SK-N-SH (cell line): ENCODE measurements around the gene GCDH. TPM values are rescaled to one million over a fixed set of nuclear protein-coding genes. Genes with fewer than 3 reads are reported as not detected.

Experiments
- CTCF ChIA-PET: fragments of 300-600, 350-600 bp; formaldehyde crosslinking; extraction: SDS; loops from one replicate; lab custom pipeline; 2021; lab: Yijun Ruan, JAX
- POLR2A ChIA-PET: fragments of 350-600 bp; sonication (Branson Sonifier 250); formaldehyde crosslinking; extraction: SDS; loops from one replicate; lab custom pipeline; 2020; ENCODE audit warnings: antibody characterized with exemption, inconsistent platforms; lab: Yijun Ruan, JAX
- DNase-seq: peaks from one replicate; pipeline ENCODE4 v3.0.0; 2012
- H2AFZ ChIP-seq: fragments of 200-600 bp; sonication (generic); 2 replicates; pipeline ENCODE4 v1.8.1; 2016; ENCODE audit warnings: antibody characterized with exemption, mild to moderate bottlenecking, low read depth
- H3F3A ChIP-seq: fragments of 200-600 bp; sonication (generic); replicated peaks from 2 replicates; pipeline ENCODE3; 2016; ENCODE audit warnings: antibody characterized with exemption, mild to moderate bottlenecking; ENCODE audit not compliant: insufficient read depth
- H3K27ac ChIP-seq, 2 experiments: fragments of 200-500 bp in 1 of 2; fragments of 200-600 bp in 1 of 2; sonication (Bioruptor generic) in 1 of 2; sonication (generic), shearing (Covaris generic) in 1 of 2; 2 replicates each; pipeline versions ENCODE4 v1.5.1 to v1.6.1; 2014 to 2016; ENCODE audit warnings: low read depth in 2 of 2, inconsistent platforms in 1 of 2, low read length in 1 of 2, mild to moderate bottlenecking in 1 of 2, mixed read lengths in 1 of 2
- H3K27me3 ChIP-seq: fragments of 200-600 bp; sonication (generic), shearing (Covaris generic); 2 replicates; pipeline ENCODE4 v1.6.1; 2016; ENCODE audit warnings: mixed run types; ENCODE audit not compliant: insufficient read depth
- H3K36me3 ChIP-seq, 2 experiments: fragments of 200-500 bp in 1 of 2; fragments of 200-600 bp in 1 of 2; sonication (Bioruptor generic) in 1 of 2; sonication (generic) in 1 of 2; replicated peaks in 1 of 2; 2 replicates each; pipeline versions ENCODE3 to v1.5.1; 2014 to 2016; ENCODE audit warnings: low read length in 1 of 2, mild to moderate bottlenecking in 1 of 2; ENCODE audit not compliant: insufficient read depth in 2 of 2, control insufficient read depth in 1 of 2
- H3K4me1 ChIP-seq, 2 experiments: fragments of 200-500 bp in 1 of 2; fragments of 200-600 bp in 1 of 2; sonication (Bioruptor generic) in 1 of 2; sonication (generic), shearing (Covaris generic) in 1 of 2; 2 replicates each; pipeline versions ENCODE4 v1.5.1 to v1.6.1; 2014 to 2016; ENCODE audit warnings: low read depth in 1 of 2, low read length in 1 of 2, mixed run types in 1 of 2; ENCODE audit not compliant: insufficient read depth in 2 of 2, control insufficient read depth in 1 of 2
- H3K4me2 ChIP-seq: fragments of 200-600 bp; sonication (generic), shearing (Covaris generic); 2 replicates; pipeline ENCODE4 v1.6.1; 2017; ENCODE audit warnings: mixed run types
- H3K4me3 ChIP-seq, 2 experiments: fragments of 200-500 bp in 1 of 2; fragments of 200-600 bp in 1 of 2; sonication (Bioruptor generic) in 1 of 2; sonication (generic), shearing (Covaris generic) in 1 of 2; 2 replicates each; pipeline versions ENCODE4 v1.5.1 to v1.8.1; 2014 to 2016; ENCODE audit warnings: low read depth in 2 of 2, inconsistent platforms in 1 of 2, low read length in 1 of 2, mild to moderate bottlenecking in 1 of 2, mixed read lengths in 1 of 2, moderate library complexity in 1 of 2
- H3K79me2 ChIP-seq: fragments of 200-600 bp; sonication (generic); 2 replicates; pipeline ENCODE4 v1.8.1; 2017; ENCODE audit warnings: mild to moderate bottlenecking; ENCODE audit not compliant: insufficient read depth
- H3K9ac ChIP-seq: fragments of 200-600 bp; sonication (generic); 2 replicates; pipeline ENCODE4 v1.6.1; 2017; ENCODE audit warnings: mixed run types
- H3K9me2 ChIP-seq: fragments of 200-600 bp; sonication (generic); 2 replicates; pipeline ENCODE4 v1.6.1; 2017; ENCODE audit warnings: mixed run types
- H3K9me3 ChIP-seq: fragments of 200-600 bp; sonication (generic); 2 replicates; pipeline ENCODE4 v1.6.1; 2017; ENCODE audit warnings: mixed run types, mild to moderate bottlenecking, moderate library complexity
- H4K20me1 ChIP-seq: fragments of 200-600 bp; sonication (generic); 2 replicates; pipeline ENCODE4 v1.6.1; 2017; ENCODE audit warnings: mild to moderate bottlenecking, mixed run types; ENCODE audit not compliant: insufficient read depth
- CHD2 ChIP-seq: fragments of 150-350 bp; IDR thresholded peaks from 2 replicates; pipeline ENCODE4 v1.6.1; 2018; ENCODE audit warnings: low read length; ENCODE audit not compliant: partially characterized antibody
- ELF1 ChIP-seq: IDR thresholded peaks from 2 replicates; pipeline ENCODE4 v1.4.0; 2012
- EP300 ChIP-seq, 2 experiments: IDR thresholded peaks; 2 replicates each; pipeline versions ENCODE4 v1.4.0 to v1.6.1; 2012; ENCODE audit warnings: borderline replicate concordance in 1 of 2, low read depth in 1 of 2, low read length in 1 of 2
- EZH2phosphoT487 ChIP-seq: fragments of 200-600 bp; sonication (generic); IDR thresholded peaks from 2 replicates; pipeline ENCODE4 v1.6.1; 2017; ENCODE audit warnings: low read depth, mixed run types, mild to moderate bottlenecking, antibody characterized with exemption, moderate library complexity, borderline replicate concordance
- FOSL2 ChIP-seq: IDR thresholded peaks from 2 replicates; pipeline ENCODE4 v1.4.0; 2012; ENCODE audit warnings: low read depth, mild to moderate bottlenecking, moderate library complexity, borderline replicate concordance
- FOXJ3 ChIP-seq: sonication (generic); formaldehyde crosslinking; IDR thresholded peaks from 2 replicates; pipeline ENCODE4 v1.5.1; 2020; ENCODE audit warnings: mild to moderate bottlenecking, missing genetic modification reagents
- GABPA ChIP-seq: IDR thresholded peaks from 2 replicates; pipeline ENCODE4 v1.4.0; 2012; ENCODE audit warnings: low read depth, mild to moderate bottlenecking
- GATA2 ChIP-seq: sonication (generic); formaldehyde crosslinking; IDR thresholded peaks from 2 replicates; pipeline ENCODE4 v1.5.0; 2020; ENCODE audit warnings: mild to moderate bottlenecking, missing genetic modification reagents
- IRF3 ChIP-seq: fragments of 150-350 bp; IDR thresholded peaks from 2 replicates; pipeline ENCODE4 v1.6.1; 2016; ENCODE audit warnings: mild to moderate bottlenecking, low read depth, low read length
- MXI1 ChIP-seq: IDR thresholded peaks from 2 replicates; pipeline ENCODE4 v1.6.1; 2012; ENCODE audit warnings: mild to moderate bottlenecking, low read depth, low read length, improper control_type of control experiment
- POLR2AphosphoS5 ChIP-seq: IDR thresholded peaks from 2 replicates; pipeline ENCODE4 v1.6.1; 2012; ENCODE audit warnings: low read depth, low read length
- RAD21 ChIP-seq: IDR thresholded peaks from 2 replicates; pipeline ENCODE4 v1.6.1; 2012; ENCODE audit warnings: mild to moderate bottlenecking, low read length
- RXRA ChIP-seq: IDR thresholded peaks from 2 replicates; pipeline ENCODE4 v1.4.0; 2012; ENCODE audit warnings: low read depth, mild to moderate bottlenecking, borderline replicate concordance
- SIN3A ChIP-seq: IDR thresholded peaks from 2 replicates; pipeline ENCODE4 v1.6.1; 2012; ENCODE audit warnings: low read depth, mild to moderate bottlenecking, low read length, moderate library complexity, borderline replicate concordance
- TAF1 ChIP-seq: IDR thresholded peaks from 2 replicates; pipeline ENCODE4 v1.6.1; 2012; ENCODE audit warnings: low read depth, mild to moderate bottlenecking, low read length, moderate library complexity, borderline replicate concordance
- TEAD4 ChIP-seq: IDR thresholded peaks from 2 replicates; pipeline ENCODE4 v1.4.0; 2012; ENCODE audit warnings: mild to moderate bottlenecking, borderline replicate concordance; ENCODE audit not compliant: insufficient read depth
- YY1 ChIP-seq: IDR thresholded peaks from 2 replicates; pipeline ENCODE4 v1.4.0; 2012; ENCODE audit warnings: low read depth, mild to moderate bottlenecking
- WGBS: methylation state at CpG from one replicate; pipeline ENCODE4 v1.1.6; 2017; ENCODE audit warnings: low lambda C conversion rate; 5-methylcytosine and 5-hydroxymethylcytosine counted together
- polyA plus RNA-seq, 3 experiments: library from polyadenylated mRNA; depleted of rRNA; stranded (reverse); fragments of >200 nt; gene quantifications; 2 replicates each; pipeline ENCODE4 v1.2.3, GENCODE V29; 2012
- TF ChIP-seq, protein P1 (sequence below): IDR thresholded peaks from 2 replicates; pipeline ENCODE4 v1.6.1; 2012; ENCODE audit warnings: mild to moderate bottlenecking, low read depth, low read length, moderate library complexity

Gene GCDH
- polyA plus RNA-seq, 1 of the 3 experiments (the other 2 are of a cell fraction) = 29.4 TPM

- POLR2A ChIA-PET = interaction anchor here (0.6 to 0.9 kb wide), 3 partner anchors 11 to 174 kb away, joined by 3 read pairs; partner anchors contain the start of genes GCDH and NACC1
Measured at GRCh38 chr19:12943437-12944044, 52.6 kb downstream of the GCDH start.

More at GRCh38 chr19:12943437-12944044, 52.6 kb downstream of the GCDH start:
- peak overlapping the region; percentile 23 to 31; a peak in 2 of 4 replicates for H3K27ac ChIP-seq
- no peak overlapping the region for H2AFZ ChIP-seq
- CTCF ChIA-PET = interaction anchor here (1.3 kb wide), 1 partner anchor 22 kb away, joined by 7 read pairs; no protein-coding TSS in a partner anchor
- 88% methylated on average over 18 of the region's 18 CpGs for WGBS
- no peaks in the 10 kb centered on the region for H3K9me3 ChIP-seq
- H3K4me3 ChIP-seq = no peak overlapping the region
- no peak for DNase-seq
- TF ChIP-seq SIN3A (no peak), GABPA (no peak), POLR2AphosphoS5 (no peak), CHD2 (no peak), RAD21 (no peak), EZH2phosphoT487 (no peak), ELF1 (no peak), GATA2 (CRISPR knock-in tag) (no peak), TEAD4 (no peak), TAF1 (no peak), MXI1 (no peak), FOSL2 (no peak), RXRA (no peak), IRF3 (no peak), YY1 (no peak), EP300 (IDR thresholded peaks at IDR 0.05; ENCODE audit: borderline replicate concordance in 1 of 2, low read depth in 1 of 2, low read length in 1 of 2) (no peak), FOXJ3 (CRISPR knock-in tag) (no peak)
- TF ChIP-seq, protein P1, sequence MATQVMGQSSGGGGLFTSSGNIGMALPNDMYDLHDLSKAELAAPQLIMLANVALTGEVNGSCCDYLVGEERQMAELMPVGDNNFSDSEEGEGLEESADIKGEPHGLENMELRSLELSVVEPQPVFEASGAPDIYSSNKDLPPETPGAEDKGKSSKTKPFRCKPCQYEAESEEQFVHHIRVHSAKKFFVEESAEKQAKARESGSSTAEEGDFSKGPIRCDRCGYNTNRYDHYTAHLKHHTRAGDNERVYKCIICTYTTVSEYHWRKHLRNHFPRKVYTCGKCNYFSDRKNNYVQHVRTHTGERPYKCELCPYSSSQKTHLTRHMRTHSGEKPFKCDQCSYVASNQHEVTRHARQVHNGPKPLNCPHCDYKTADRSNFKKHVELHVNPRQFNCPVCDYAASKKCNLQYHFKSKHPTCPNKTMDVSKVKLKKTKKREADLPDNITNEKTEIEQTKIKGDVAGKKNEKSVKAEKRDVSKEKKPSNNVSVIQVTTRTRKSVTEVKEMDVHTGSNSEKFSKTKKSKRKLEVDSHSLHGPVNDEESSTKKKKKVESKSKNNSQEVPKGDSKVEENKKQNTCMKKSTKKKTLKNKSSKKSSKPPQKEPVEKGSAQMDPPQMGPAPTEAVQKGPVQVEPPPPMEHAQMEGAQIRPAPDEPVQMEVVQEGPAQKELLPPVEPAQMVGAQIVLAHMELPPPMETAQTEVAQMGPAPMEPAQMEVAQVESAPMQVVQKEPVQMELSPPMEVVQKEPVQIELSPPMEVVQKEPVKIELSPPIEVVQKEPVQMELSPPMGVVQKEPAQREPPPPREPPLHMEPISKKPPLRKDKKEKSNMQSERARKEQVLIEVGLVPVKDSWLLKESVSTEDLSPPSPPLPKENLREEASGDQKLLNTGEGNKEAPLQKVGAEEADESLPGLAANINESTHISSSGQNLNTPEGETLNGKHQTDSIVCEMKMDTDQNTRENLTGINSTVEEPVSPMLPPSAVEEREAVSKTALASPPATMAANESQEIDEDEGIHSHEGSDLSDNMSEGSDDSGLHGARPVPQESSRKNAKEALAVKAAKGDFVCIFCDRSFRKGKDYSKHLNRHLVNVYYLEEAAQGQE = no peak
- H3K4me1 ChIP-seq = peaks cover 13 to 38% of the 10 kb centered on the region in 2 experiments; a peak in 3 of 4 replicates
- H3K36me3 ChIP-seq = peaks cover 47 to 70% of the 10 kb centered on the region in 2 experiments
- H3F3A ChIP-seq = peaks cover 56% of the 10 kb centered on the region
- no peaks in the 10 kb centered on the region for H3K27me3 ChIP-seq
- no peaks in the 10 kb centered on the region for H3K9me2 ChIP-seq
- H3K4me2 ChIP-seq = no peak overlapping the region
- peaks cover 33% of the 10 kb centered on the region for H4K20me1 ChIP-seq
- H3K79me2 ChIP-seq = peaks cover 78% of the 10 kb centered on the region
- H3K9ac ChIP-seq = no peak overlapping the region
